Endometrium (tissue), 2 donors: Measurements from ENCODE around the gene ARRDC3.
A peak's percentile ranks its signal among the peaks of the same experiment; 100 is the strongest.
"Not testable (repeated sequence)": the region's sequence is repeated elsewhere in the genome, so short reads cannot be mapped to it uniquely, and the experiment has no call there.

Experiments
- FAIRE-seq: peaks from 2 replicates; lab custom pipeline; 2012; peaks lifted over from hg19 to GRCh38; lab: Jason Lieb, UNC
- donor health status: control.
- donor health status: control.

The ARRDC3 gene, protein sequence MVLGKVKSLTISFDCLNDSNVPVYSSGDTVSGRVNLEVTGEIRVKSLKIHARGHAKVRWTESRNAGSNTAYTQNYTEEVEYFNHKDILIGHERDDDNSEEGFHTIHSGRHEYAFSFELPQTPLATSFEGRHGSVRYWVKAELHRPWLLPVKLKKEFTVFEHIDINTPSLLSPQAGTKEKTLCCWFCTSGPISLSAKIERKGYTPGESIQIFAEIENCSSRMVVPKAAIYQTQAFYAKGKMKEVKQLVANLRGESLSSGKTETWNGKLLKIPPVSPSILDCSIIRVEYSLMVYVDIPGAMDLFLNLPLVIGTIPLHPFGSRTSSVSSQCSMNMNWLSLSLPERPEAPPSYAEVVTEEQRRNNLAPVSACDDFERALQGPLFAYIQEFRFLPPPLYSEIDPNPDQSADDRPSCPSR

DNA sequence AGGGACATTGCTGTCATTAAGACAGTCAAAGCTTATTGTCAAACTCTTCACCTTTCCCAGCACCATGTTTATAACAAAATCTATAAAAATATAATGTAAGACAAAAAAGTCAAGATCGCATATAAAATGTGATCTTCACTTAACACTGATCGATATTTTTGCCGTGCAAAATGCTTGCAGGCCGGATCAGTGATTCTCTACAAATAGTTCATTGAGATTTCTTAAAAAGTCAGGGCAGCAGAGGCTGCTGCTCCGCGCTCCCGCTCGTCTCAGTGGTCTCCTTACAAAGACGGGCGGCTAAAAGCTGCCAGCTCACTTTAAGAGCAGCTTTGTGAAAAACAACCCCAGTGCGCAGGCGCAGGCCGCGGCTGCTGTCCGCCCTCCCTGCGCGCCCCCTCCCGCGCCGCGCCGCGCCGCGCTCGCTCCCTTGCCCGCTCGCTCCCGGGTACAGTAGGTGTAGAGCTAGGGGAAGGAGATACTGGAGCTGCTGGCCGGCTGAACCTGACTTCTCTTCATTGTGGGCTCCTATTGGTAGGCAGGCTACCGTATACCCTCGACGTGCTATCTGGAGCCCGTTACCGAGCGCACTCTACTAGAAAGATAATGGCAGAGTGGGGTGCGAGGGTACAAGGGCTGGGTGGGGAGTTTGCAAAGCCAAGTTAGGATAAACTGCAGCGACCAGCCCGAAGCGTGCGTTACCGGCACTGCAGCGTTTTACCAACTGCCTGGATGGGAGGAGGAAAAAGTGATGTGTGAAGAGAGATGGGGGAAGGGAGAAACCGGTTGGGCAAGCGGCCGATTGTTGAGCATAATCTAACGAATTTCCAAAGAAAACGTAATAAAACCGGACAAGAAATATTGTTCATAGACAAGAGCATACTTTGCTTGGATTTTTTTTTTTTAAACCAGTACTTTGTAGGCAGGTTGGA is at the start of gene ARRDC3:
ARRDC3 (minus strand) TSS at position 291 of the 929 bp plus-strand sequence; CDS start at position 66, 225 bp downstream.
- FAIRE-seq: no peak

DNA sequence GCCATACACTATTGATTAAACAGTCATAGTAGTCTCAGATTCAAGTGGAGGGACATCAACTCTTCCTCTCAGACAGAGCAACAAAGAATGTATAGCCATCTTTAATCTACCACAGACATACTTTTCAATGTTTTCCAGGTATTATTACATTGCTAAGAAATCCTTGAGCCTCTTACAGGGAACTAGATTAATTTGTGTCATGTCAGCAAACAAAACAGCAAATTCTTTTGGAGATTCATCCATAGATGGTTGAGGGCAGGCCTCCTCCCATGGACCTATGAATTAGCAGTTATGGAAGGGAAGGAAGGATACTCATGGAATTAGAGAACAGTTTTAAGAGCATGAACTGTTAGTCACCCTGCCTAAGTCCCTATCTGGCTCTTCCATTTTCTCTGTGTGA is 47.8 kb upstream of the ARRDC3 start:
- no peak for FAIRE-seq

DNA sequence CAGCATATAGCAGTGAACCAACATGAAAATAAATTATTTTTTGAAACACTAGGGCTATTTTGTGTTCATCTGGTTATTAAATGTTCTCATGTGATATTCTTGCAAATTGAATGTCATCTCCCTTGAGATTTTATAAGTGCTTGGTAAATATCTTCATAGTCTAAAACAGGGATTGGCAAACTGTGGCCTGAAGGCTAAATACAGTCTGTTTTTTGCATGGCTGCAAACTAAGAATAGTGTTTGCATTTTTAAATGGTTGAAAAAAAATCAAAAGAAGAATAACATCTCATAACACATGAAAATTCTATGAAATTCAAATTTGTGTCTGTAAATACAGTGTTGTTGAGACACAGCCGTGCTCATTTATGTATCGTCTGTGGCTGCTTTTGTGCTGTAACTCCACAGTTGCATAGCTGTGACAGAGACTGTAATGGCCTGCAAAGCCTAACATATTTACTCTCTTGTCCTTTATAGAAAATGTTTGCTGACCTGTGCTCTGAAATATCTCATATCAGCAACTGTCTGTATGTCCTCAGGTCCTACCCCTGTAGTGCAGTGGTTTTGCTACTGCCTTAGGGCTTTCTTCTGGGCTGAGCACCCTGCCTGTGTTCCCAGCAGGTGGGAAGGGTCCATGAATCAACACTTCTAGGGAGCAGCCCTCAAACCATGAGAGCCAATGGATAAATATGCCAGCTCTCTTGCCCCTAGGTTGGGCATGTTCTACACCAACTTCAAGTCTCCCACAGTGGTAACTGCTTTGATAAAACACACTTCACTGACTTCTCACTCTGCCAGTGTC is 41.7 kb upstream of the ARRDC3 start:
- no peak for FAIRE-seq

DNA sequence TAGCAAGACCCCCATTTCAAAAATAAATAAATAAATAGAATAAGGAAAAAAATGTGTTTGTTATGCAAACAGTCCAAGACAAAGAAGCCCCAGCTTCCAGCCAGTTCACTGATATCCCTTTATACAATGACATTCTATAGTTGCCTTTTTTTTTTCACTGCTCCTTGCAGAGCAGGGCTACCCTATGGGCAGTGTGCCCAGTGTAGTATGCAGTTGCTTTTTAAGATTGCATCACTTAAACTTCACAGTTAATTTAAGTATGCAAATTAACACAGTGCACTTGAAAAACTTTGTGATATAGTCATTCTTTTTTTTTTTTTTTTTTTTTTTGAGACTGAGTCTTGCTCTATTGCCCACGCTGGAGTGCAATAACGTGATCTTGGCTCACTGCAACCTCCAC is 40.8 kb upstream of the ARRDC3 start:
- FAIRE-seq: no peak

DNA sequence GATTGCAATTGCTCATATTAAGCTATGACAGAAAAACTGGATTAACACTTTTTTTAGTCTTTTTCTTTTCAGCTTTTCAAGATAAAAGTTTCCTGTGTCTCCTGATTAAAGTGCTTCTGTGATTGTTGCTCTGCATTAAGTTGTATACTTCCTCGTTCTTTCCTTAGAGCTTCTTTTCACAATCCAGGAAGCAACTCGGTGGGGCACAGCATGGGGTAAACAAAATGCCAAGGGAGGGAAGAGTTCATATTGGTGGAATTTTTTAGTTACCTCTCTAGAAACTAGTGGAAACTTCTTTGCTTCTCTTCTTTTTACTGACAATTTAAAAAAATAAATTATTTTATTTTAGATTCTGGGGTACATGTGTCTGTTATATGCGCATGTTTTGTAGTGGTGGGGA is 37.8 kb upstream of the ARRDC3 start:
- FAIRE-seq: no peak

DNA sequence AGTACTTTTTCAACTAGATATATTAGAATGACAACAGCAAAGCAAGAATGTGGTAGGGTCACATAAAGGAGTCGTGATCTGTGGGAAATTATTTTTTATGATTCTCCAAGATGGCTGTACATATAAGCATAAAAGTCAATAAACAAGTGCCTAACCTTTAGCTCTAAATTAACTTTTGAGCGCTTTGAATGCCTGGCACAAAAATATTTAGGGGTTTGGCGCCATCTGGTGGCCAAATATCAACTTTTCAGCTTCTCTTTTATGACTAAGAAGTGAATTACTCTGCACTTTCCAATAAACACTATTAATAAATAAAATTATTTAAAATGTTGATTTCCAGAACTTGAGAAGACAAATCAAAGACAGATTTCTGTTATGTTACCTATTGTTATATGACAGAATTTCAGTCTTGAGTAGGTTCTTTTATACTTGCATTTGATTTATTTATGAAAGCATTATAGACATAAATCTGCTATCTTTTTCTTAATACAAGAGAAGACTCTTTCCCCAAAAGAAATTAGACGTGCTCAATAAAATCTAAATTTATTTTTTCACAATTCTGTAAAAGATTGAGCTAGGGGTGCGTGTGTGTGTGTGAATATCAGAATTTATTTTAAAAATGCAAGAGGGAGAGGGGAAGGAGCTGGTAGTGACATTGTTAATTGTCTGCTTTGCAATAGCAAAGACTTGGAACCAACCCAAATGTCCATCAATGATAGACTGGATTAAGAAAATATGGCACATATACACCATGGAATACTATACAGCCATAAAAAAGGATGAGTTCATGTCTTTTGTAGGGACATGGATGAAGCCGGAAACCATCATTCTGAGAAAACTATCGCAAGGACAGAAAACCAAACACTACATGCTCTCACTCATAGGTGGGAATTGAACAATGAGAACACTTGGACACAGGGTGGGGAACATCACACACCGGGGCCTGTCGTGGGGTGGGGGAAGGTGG is 36.7 kb upstream of the ARRDC3 start:
- FAIRE-seq: peak; percentile 95

DNA sequence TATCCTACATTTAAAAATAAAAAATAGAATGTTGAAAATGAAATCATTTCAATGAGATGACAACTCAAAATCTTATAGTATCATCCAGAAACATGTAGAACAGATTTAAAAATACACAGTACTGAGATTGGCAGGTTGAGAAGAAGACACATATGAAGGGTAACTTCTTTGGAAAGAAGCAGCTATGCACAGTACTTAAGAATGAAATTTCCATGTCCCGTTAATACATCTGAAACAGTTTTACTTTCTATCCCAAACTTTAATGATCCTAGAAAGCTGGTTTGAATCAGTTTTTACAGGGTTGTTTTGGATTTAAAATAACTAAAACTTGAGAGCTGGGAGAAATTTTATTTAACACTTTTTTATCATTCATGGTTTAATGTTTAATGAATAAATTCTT is 36.0 kb upstream of the ARRDC3 start:
- no peak for FAIRE-seq

DNA sequence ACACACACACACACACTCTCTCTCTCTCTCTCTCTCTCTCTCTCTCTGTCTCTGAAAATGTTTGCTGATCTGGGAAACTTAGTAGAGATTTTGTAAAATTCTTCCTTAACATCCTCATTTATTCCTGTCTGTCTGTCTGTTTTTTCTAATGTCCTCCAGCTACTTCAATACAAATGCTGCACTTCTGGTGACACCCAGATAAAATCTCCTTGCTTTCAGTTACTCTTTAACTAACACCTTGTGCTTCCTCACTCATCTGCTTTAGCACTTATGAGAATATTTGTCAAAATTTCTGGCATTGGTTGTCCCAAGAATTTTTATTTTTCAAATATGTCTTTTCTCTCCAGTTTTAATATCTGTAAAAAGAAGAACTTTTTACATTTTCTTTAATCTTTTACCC is 35.0 kb upstream of the ARRDC3 start:
- FAIRE-seq: peak; percentile 23

DNA sequence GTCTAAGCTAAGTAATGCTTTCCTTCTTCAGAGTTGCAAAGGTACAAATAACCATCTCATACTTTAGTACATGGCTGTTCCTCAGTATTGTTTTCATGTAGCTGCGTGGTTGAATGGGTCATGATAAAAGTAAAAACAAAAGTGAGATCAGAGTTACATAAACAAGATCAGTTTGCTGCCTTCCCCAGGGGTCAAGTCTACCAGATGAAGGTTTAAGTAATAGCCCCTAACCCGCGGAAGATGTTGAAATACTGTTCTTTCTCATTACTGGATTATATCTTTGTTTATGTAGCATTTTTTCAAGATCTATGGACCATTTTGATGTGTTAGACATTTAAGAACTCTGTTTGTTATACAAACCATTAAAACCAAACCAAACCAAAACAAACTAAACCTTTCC is 34.1 kb upstream of the ARRDC3 start:
- peak; percentile 97 for FAIRE-seq

DNA sequence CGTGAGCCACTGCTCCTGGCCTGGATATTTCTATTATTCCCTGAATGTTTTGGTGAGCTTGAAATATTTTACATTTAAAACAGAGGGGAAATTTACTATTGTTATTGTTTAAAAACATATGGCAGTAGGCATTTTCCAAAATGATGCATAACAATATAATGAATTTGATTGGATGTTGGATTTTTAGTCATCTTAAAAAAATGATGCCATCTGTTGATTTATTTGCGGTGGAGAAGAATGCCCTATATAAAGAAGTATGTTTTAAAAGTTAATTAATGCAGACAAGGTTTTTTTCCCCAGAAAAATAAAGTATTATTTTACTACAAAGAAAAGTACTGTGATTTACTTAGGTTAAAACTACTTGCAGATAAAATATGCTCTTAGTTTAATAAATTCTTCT is 33.4 kb upstream of the ARRDC3 start:
- peak; percentile 23 for FAIRE-seq

DNA sequence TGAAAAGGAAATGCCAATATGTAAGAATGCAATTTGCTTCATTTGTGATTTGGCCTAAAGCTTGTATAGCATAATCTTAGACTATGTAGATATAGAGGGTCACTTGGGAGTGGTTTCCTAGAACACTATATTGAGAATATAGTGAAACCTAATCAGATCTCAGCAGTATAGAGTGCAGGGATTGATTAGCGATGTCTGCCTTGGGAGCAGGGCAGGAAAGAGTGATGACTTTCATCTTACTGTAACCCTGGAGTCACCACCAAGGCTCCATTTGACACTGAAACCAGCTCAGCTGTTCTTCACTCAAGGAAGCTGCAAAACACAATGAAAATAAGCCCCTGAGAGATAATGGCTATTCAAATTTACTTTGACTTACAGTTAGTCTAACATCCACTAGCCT is 26.2 kb upstream of the ARRDC3 start:
- no peak for FAIRE-seq

DNA sequence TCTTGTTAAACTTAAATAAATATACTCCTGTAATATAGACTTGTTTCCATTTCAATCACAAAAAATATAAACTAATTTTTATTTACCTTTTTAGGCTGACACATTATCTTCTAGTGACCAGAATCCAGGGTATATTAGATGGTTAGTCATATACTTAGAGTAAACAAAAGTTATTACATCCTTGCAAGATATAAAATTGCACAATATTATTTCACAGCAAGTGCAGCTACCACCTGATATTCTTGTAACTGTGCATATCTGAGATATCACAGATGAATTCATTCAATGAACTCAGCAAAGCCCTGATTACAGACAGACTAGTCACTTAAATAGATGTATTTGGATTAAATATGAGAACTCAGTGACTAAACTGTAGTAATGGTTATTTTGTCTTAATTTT is 25.6 kb upstream of the ARRDC3 start:
- FAIRE-seq: no peak

DNA sequence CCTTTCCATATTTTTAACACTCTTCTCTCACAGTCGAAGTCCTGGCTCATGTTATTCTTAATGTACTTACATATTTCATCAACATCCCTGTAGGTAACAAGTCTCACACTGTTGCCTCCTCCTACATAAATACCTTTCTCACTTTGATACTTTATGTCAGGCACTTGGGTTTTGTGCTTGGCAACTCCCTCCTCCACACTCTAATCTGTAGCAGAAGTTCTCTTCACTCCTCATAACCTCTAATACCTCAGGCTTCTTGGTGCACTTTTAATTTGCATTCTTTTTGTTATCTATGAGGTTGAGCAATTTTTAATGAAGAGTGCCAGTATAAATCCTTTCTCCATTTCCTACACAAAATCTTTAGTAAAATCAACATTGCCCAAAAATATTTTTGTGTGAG is 24.1 kb upstream of the ARRDC3 start:
- no peak for FAIRE-seq

DNA sequence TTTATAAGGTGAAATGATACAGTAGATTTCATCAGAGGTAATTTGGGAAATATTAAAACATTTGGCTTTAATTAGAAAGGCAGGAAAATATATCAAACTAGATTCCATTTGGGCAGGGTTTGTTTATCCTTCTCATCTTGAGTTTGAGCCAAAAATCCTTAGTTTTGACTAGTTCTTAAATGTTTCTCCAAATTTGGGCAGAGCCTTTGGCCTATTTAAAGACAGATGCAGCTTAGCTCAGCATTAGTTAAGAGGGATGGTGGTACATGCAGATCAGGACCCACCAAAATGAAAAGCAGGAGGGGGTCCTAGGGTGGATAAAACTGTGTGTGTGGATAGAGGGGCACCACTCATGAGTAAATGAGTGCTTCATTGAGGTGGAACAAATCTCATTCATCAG is 20.3 kb upstream of the ARRDC3 start:
- peak; percentile 92 for FAIRE-seq

DNA sequence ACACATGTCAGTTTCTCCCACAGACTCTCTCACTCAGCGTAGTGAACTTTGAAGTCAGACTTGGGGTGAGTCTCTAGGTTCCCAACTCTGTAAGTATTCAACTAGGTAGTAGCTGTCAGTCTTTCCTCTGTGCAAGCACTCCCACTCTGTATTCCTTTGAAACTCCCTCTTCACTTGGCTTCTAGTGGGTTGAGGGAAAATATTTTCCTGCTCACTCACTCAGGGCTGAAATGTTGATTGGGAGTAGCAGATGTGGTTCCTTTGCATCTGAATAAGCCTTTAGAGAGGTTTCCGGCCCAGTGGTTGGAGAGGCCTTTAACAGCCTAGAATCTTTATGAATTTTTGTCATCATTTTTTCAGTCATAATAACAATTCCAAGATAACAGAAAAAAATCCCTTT is 18.1 kb upstream of the ARRDC3 start:
- FAIRE-seq: no peak

DNA sequence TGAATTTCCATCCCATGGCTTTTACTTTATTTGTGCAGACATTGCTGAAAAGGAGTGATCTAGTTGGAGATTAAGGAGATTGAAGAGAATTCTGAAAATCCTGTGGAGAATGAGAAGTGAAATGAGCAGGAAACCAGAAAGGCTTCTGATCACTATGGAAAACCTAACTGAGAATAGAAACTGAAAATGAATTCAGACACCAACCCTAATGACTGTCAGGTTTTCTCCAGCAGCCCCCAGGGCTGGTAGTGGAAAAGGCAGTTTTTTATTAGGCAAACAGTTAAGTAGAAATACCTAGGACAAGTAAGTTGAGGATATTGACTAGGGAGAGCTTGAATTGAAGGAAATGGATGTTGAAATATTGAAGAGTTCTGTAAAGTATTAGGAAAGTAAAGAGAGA is 14.7 kb upstream of the ARRDC3 start:
- FAIRE-seq: no peak

DNA sequence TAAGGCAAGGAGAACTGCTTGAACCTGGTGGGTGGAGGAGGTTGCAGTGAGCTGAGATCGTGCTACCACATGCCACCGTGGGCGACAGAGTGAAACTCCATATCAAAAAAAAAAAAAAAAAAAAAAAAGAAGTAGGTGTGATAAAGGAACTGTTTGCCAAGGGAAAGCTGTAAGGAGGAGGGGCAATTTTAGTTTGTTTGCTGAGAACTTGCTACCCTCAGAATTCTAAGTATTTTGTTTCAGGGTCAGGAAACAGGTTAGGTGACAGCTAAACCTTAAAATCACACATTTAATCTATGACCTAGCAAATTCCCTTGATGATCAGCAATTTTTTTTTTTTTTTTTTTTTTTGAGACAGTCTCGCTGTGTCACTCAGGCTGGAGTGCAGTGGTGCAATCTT is 7.2 kb upstream of the ARRDC3 start:
- FAIRE-seq: no peak

DNA sequence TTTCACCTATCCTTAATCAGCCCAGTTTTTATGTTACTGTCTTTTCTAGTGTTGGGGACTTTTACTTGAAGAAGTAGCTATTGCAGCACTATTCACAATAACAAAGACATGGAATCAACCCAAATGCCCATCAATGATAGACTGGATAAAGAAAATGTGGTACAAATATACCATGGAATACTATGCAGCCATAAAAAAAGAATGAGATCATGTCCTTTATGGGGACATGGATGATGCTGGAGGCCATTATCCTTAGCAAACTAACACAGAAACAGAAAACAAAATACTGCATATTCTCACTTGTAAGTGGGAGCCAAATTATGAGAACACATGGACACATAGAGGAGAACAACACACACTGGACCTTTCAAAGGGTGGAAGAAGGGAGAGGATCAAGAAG is 6.4 kb upstream of the ARRDC3 start:
- not testable (repeated sequence) for FAIRE-seq

DNA sequence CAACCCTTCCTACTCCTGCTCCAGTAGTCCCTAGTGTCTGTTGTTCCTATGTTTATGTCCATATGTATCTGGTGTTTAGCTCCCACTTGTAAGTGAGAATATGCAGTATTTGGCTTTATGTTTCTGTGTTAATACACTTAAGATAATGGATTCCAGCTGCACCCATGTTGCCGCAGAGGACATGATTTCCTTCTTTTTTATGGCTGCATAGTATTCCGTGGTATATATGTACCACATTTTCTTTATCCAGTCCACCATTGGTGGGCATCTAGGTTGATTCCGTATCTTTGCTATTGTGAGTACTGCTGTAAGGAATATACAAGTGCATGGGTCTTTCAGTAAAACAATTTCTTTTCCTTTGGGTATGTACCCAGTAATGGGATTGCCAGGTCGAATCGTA is 5.2 kb upstream of the ARRDC3 start:
- FAIRE-seq: no peak

DNA sequence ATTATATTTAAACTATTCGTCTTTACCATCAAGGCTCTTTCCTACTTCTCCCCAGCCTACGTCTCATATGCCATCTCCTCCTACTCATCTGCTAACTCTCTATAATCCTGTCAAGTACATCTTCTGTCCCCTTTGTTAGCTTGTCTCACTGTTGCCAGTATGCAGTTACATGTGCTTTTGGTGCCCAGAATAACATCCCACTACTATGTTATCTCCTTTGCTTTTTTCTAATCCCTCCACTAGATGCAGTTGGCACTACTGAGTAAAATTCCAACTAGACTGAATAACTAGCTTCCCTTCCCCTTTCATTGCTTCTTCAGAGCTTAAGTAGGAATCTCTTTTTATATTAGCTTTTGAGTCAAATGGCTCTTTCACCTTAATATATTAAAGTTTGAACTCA is 3.0 kb upstream of the ARRDC3 start:
- FAIRE-seq: no peak

DNA sequence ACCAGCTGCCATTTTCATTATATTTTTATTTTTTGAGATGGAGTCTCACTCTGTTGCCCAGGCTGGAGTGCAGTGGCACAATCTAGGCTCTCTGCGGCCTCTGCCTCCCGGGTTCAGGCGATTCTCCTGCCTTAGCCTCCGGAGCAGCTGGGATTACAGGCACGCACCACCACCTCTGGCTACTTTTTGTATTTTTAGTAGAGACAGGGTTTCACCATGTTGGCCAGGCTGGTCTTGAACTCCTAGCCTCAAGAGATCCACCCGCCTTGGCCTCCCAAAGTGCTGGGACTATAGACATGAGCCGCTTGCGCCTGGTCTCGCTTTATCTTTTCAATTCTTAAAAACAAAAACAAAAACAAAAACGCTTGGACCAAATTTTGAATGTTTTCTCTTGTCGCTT is 2.5 kb upstream of the ARRDC3 start:
- not testable (repeated sequence) for FAIRE-seq
